ENCODE measurements around the gene DRD4. TPM values are rescaled to one million over a fixed set of nuclear protein-coding genes. Genes with fewer than 3 reads are reported as not detected.
"Not testable (repeated sequence)": the region's sequence is repeated elsewhere in the genome, so short reads cannot be mapped to it uniquely, and the experiment has no call there.

Gene DRD4
- total RNA-seq, 2 donors from 2014 or later, result 0.27 TPM; not detected in 1

DNA sequence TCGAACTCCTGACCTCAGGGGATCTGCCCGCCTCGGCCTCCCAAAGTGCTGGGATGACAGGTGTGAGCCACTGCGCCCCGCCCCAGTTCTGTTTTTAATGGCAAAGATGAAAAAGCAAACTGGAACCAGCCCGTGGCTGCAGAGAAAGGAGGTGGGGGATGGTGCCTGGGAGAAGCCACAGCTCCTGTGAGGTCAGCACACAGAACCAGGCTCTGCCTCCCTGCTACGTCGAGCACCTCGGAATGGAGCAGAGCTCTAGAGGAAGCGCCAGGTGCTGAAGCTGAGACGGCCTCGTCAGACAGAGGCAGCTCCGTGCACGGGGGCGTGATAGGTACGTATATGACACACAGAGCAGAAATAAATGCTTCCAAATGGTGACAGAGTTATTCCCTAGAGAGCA lies 8.5 kb downstream of the DRD4 start:
- Histone ChIP-seq H3K27me3 (replicated peaks; ENCODE audit: insufficient read depth) (no peaks in the 10 kb centered on the region), H3K4me3 (no peak overlapping the region), H3K36me3 (peaks cover 26% of the 10 kb centered on the region), H3K9me3 (no peaks in the 10 kb centered on the region), H3K4me1 (ENCODE audit: control insufficient read depth in 1 of 2, low read depth in 2 of 2) (no peaks in the 10 kb centered on the region), H3K27ac (no peak overlapping the region)
- TF ChIP-seq CTCF (IDR thresholded peaks at IDR 0.05), result no peak
- ATAC-seq (ENCODE audit: insufficient number of reproducible peaks, low FRiP score, low read depth) (no peak), DNase-seq (ENCODE audit: low spot score) (no peak)

GRCh38 chr11:646214-646613 lies 9.1 kb downstream of the DRD4 start:
- no peak overlapping the region for H3K4me3 ChIP-seq
- no peak for TF ChIP-seq CTCF (IDR thresholded peaks at IDR 0.05)
- peaks cover 27% of the 10 kb centered on the region for H3K36me3 ChIP-seq
- ATAC-seq (ENCODE audit: insufficient number of reproducible peaks, low FRiP score, low read depth) (no peak), DNase-seq (ENCODE audit: low spot score) (no peak)
- H3K9me3 ChIP-seq, result no peaks in the 10 kb centered on the region
- H3K4me1 ChIP-seq (ENCODE audit: control insufficient read depth in 1 of 2, low read depth in 2 of 2), result no peaks in the 10 kb centered on the region
- H3K27ac ChIP-seq, result no peak overlapping the region
- H3K27me3 ChIP-seq (replicated peaks; ENCODE audit: insufficient read depth), result no peaks in the 10 kb centered on the region

GRCh38 chr11:647672-648158 lies 10.6 kb downstream of the DRD4 start:
- ATAC-seq (ENCODE audit: insufficient number of reproducible peaks, low FRiP score, low read depth); H3K4me1 ChIP-seq (ENCODE audit: control insufficient read depth in 1 of 2, low read depth in 2 of 2); H3K4me3 ChIP-seq; H3K27ac ChIP-seq; H3K9me3 ChIP-seq; H3K27me3 ChIP-seq (replicated peaks; ENCODE audit: insufficient read depth); DNase-seq (ENCODE audit: low spot score): not testable (repeated sequence)
- H3K36me3 ChIP-seq, result peaks cover 19% of the 10 kb centered on the region

DNA sequence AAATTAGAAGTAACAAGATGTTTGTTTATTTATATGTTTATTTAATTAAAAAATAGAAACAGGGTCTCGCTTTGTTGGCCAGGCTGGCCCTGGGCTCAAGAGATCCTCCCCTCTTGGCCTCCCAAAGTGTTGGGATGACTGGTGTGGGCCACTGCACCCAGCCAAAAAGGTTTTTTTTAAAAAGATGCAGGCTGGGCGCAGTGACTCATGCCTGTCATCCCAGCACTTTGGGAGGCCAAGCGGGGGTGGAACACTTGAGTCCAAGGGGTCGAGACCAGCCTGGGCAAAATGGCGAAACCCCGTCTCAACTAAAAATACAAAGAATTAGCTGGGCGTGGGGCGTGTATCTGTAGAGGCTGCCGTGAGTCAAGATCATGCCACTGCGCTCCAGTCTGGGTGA lies 13.4 kb downstream of the DRD4 start:
- peaks cover 4% of the 10 kb centered on the region for H3K36me3 ChIP-seq
- H3K9me3 ChIP-seq, result no peaks in the 10 kb centered on the region
- no peak overlapping the region for H3K27ac ChIP-seq
- no peak for ATAC-seq (ENCODE audit: insufficient number of reproducible peaks, low FRiP score, low read depth)
- H3K27me3 ChIP-seq (replicated peaks; ENCODE audit: insufficient read depth), result no peaks in the 10 kb centered on the region
- no peak for TF ChIP-seq CTCF (IDR thresholded peaks at IDR 0.05)
- H3K4me1 ChIP-seq (ENCODE audit: control insufficient read depth in 1 of 2, low read depth in 2 of 2), result no peaks in the 10 kb centered on the region
- H3K4me3 ChIP-seq, result no peak overlapping the region
- no peak for DNase-seq (ENCODE audit: low spot score)

- H3K27me3 ChIP-seq (replicated peaks; ENCODE audit: insufficient read depth); H3K4me3 ChIP-seq; DNase-seq (ENCODE audit: low spot score); H3K9me3 ChIP-seq; H3K36me3 ChIP-seq; ATAC-seq (ENCODE audit: insufficient number of reproducible peaks, low FRiP score, low read depth); H3K27ac ChIP-seq; H3K4me1 ChIP-seq (ENCODE audit: control insufficient read depth in 1 of 2, low read depth in 2 of 2): not testable (repeated sequence)
Measured at GRCh38 chr11:653136-653535, 16.1 kb downstream of the DRD4 start.

DNA sequence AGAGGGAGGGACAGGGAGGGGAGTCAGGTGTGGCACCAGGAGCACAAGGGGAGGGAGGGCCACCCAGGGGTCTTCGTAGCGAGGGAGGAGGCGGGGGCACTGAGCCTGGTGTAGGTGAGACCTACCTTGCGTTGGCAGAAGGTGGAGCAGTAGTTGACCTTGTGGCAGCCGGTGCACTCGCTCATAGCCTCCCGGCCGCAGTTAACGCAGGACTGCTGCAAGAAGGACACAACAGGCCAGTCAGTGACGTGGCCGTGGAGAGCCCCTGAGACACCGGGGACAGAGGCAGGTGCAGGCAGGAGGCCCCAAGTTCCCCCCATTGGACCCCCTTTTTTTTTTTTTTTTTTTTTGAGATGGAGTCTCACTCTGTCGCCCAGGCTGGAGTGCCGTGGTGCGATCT lies 16.8 kb downstream of the DRD4 start:
- Histone ChIP-seq H3K36me3 (peaks cover 9% of the 10 kb centered on the region), H3K27ac (no peak overlapping the region), H3K4me3 (no peak overlapping the region), H3K9me3 (no peaks in the 10 kb centered on the region), H3K4me1 (ENCODE audit: control insufficient read depth in 1 of 2, low read depth in 2 of 2) (no peaks in the 10 kb centered on the region), H3K27me3 (replicated peaks; ENCODE audit: insufficient read depth) (no peaks in the 10 kb centered on the region)
- no peak for ATAC-seq (ENCODE audit: insufficient number of reproducible peaks, low FRiP score, low read depth)
- no peak for TF ChIP-seq CTCF (IDR thresholded peaks at IDR 0.05)
- no peak for DNase-seq (ENCODE audit: low spot score)

DNA sequence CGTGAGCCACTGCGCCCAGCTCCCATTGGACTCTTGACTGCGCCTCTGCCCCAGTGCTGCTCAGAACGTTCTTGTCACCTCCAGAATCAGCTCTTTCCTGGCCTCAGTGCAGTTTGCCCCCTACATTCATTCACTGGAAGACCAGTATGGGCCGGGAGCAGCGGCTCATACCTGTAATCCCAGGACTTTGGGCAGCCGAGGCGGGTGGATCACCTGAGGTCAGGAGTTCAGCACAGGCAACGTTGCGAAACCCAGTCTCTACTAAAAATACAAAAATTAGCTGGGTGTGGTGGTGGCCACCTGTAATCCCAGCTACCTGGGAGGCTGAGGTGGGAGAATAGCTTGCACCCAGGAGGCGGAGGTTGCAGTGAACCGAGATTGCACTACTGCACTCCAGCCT lies 17.4 kb downstream of the DRD4 start:
- H3K9me3 ChIP-seq; DNase-seq (ENCODE audit: low spot score); H3K4me1 ChIP-seq (ENCODE audit: control insufficient read depth in 1 of 2, low read depth in 2 of 2); H3K4me3 ChIP-seq; H3K27ac ChIP-seq; ATAC-seq (ENCODE audit: insufficient number of reproducible peaks, low FRiP score, low read depth); H3K27me3 ChIP-seq (replicated peaks; ENCODE audit: insufficient read depth): not testable (repeated sequence)
- H3K36me3 ChIP-seq, result peaks cover 12% of the 10 kb centered on the region

All from thoracic aorta (tissue), 2 donors.